ENCODE measurements around the gene CPM. TPM values are rescaled to one million over a fixed set of nuclear protein-coding genes. Genes with fewer than 3 reads are reported as not detected.
A peak's percentile ranks its signal among the peaks of the same experiment; 100 is the strongest.

The CPM gene
- total RNA-seq, 4 donors from 2014 or later: 11.7 to 45.4 (median 33.9) TPM

DNA sequence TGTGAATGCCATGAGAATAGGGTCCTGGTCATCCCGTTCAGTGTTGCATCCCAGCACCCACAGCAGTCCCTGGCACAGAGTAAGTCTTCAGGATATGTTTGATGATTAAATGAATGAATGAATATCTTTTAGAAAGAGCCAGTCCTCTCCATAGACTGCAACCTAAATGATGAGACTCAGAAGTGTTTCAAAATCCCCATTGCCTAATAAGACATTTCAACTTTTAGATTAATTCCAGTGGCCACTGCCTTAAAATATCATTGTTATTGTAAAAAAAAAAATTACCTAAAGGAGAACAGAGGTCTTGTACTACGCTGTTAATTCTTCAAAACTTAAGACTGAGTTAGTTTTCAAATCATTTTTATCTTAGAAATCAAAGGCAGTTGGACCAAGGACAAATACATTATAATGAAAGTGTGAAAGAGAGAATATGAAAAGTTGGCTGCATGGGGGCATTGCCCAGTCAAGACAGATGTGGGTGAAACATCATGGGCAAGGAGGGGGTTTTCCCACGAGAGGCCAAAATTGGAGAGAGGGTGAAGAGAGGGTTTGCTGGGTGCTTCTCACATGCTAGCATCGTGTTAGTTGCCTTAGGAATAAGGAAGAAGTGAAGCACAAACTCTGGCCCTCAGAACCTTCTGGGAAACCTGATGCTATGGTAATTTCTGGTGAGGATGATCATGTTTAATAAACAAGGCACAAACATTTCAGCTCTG is 26.3 kb upstream of the CPM start:
- Histone ChIP-seq H3K27me3 (no peaks in the 10 kb centered on the region), H3K4me3 (no peak overlapping the region), H3K36me3 (no peaks in the 10 kb centered on the region), H3K27ac (no peak overlapping the region), H3K4me1 (no peaks in the 10 kb centered on the region), H3K9me3 (no peaks in the 10 kb centered on the region)
- no peak for TF ChIP-seq POLR2A (IDR thresholded peaks at IDR 0.05)
- no peak for DNase-seq

GRCh38 chr12:68958322-68958721 is 25.4 kb upstream of the CPM start:
- Histone ChIP-seq H3K27me3 (no peaks in the 10 kb centered on the region), H3K4me1 (no peaks in the 10 kb centered on the region), H3K4me3 (no peak overlapping the region), H3K36me3 (no peaks in the 10 kb centered on the region), H3K27ac (no peak overlapping the region), H3K9me3 (no peaks in the 10 kb centered on the region)
- TF ChIP-seq, protein P1, sequence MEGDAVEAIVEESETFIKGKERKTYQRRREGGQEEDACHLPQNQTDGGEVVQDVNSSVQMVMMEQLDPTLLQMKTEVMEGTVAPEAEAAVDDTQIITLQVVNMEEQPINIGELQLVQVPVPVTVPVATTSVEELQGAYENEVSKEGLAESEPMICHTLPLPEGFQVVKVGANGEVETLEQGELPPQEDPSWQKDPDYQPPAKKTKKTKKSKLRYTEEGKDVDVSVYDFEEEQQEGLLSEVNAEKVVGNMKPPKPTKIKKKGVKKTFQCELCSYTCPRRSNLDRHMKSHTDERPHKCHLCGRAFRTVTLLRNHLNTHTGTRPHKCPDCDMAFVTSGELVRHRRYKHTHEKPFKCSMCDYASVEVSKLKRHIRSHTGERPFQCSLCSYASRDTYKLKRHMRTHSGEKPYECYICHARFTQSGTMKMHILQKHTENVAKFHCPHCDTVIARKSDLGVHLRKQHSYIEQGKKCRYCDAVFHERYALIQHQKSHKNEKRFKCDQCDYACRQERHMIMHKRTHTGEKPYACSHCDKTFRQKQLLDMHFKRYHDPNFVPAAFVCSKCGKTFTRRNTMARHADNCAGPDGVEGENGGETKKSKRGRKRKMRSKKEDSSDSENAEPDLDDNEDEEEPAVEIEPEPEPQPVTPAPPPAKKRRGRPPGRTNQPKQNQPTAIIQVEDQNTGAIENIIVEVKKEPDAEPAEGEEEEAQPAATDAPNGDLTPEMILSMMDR (IDR thresholded peaks at IDR 0.05): no peak
- no peak for DNase-seq

- no peak for DNase-seq
- Histone ChIP-seq H3K4me1 (no peaks in the 10 kb centered on the region), H3K27me3 (no peaks in the 10 kb centered on the region), H3K27ac (no peak overlapping the region), H3K4me3 (no peak overlapping the region), H3K36me3 (no peaks in the 10 kb centered on the region), H3K9me3 (no peaks in the 10 kb centered on the region)
- TF ChIP-seq, protein P1 (IDR thresholded peaks at IDR 0.05): no peak
- TF ChIP-seq POLR2A (IDR thresholded peaks at IDR 0.05): no peak
Measured at GRCh38 chr12:68957273-68957672, 24.3 kb upstream of the CPM start.

DNA sequence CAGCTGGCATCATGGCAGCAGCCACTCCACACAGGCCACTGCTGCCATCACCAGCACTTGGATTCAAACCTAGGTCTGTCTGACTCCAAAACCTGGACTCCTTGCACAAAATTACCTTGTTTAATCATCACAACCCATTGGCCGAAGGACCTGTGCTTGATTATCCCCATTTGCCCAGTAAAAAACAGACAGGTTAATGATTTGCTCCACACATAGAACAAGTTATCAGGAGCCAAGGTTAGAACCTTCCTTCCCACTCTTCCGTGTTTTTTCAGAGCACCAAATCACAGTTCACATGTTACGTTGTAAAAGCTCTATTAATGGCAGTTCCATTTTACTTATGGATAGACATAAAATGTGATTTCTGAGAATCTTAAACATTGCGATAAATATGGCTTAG is 23.5 kb upstream of the CPM start:
- Histone ChIP-seq H3K4me3 (no peak overlapping the region), H3K27ac (no peak overlapping the region), H3K9me3 (no peaks in the 10 kb centered on the region), H3K27me3 (no peaks in the 10 kb centered on the region), H3K4me1 (no peaks in the 10 kb centered on the region), H3K36me3 (no peaks in the 10 kb centered on the region)
- DNase-seq: no peak
- TF ChIP-seq, protein P1 (IDR thresholded peaks at IDR 0.05): no peak
- no peak for TF ChIP-seq POLR2A (IDR thresholded peaks at IDR 0.05)

DNA sequence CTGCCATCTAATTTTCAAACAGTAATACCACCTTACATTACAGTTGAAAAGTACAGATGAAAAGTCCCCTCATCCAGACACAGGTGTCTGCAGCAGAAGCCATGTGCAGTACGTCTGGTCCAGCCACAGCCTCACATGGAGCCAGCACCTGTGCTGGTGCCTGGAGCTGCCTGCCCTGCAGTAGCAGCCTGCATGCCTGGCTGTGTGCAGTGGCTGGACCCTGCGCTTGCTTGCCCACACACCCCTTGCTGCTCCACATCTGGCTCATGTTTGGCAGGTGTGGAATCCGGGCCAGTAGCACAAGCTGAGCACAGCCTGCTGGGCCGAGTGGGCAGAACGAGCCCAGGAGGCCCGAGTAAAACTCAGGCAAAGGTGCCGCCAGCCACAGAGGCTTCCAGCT is 21.8 kb upstream of the CPM start:
- TF ChIP-seq POLR2A (IDR thresholded peaks at IDR 0.05): no peak
- TF ChIP-seq, protein P1 (IDR thresholded peaks at IDR 0.05): no peak
- H3K9me3 ChIP-seq: no peaks in the 10 kb centered on the region

GRCh38 chr12:68953536-68953935 is 20.6 kb upstream of the CPM start:
- DNase-seq: peak in 1 of 3 donors; percentile 59
- Histone ChIP-seq H3K9me3 (no peaks in the 10 kb centered on the region), H3K27ac (no peak overlapping the region)

More for the DNA sequence above, 21.8 kb upstream of the CPM start:
- no peaks in the 10 kb centered on the region for H3K27me3 ChIP-seq
- no peak overlapping the region for H3K27ac ChIP-seq
- no peak overlapping the region for H3K4me3 ChIP-seq
- H3K36me3 ChIP-seq: no peaks in the 10 kb centered on the region
- no peaks in the 10 kb centered on the region for H3K4me1 ChIP-seq
- no peak for DNase-seq

More at GRCh38 chr12:68953536-68953935, 20.6 kb upstream of the CPM start:
- no peaks in the 10 kb centered on the region for H3K27me3 ChIP-seq
- H3K36me3 ChIP-seq: no peaks in the 10 kb centered on the region
- H3K4me3 ChIP-seq: no peak overlapping the region
- TF ChIP-seq, protein P1 (IDR thresholded peaks at IDR 0.05): no peak
- TF ChIP-seq POLR2A (IDR thresholded peaks at IDR 0.05): no peak
- H3K4me1 ChIP-seq: no peaks in the 10 kb centered on the region

Measured in Peyer's patch (tissue), 4 donors.